Neural progenitor cell (in vitro differentiated cells): Measurements from ENCODE around the gene ASTN2.

Experiments used
- EZH2 ChIP-seq: fragments of 200-600 bp; sonication (generic); IDR thresholded peaks from 2 replicates; pipeline ENCODE4 v1.6.1; 2017; ENCODE audit warnings: antibody characterized with exemption, mild to moderate bottlenecking, moderate library complexity
- EZH2phosphoT487 ChIP-seq: fragments of 200-600 bp; sonication (generic); IDR thresholded peaks from 2 replicates; pipeline ENCODE4 v1.6.1; 2017; ENCODE audit warnings: antibody characterized with exemption
- TF ChIP-seq, protein P1 (sequence below): fragments of 200-600 bp; sonication (generic); IDR thresholded peaks from 2 replicates; pipeline ENCODE4 v1.5.1; 2017; ENCODE audit warnings: antibody characterized with exemption, mild to moderate bottlenecking

DNA sequence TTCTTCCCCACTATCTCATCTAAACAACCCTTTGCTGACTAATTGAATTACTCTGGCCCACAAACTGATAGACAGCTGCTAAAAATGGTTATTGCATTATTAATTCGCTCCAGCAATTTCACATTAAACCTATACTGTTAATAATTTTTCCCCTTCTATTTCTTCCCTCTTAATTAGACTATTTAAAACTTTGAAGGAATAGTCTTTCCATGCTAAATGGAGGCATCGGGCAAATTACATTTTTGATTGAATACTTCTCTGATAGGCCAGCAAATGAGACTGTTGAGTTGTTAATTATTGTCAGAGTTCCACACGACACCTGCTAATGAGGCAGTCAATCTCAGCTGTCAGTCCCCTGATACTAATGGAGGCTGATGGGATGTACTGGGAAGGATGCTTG lies 485.2 kb downstream of the ASTN2 start:
- TF ChIP-seq, protein P1, sequence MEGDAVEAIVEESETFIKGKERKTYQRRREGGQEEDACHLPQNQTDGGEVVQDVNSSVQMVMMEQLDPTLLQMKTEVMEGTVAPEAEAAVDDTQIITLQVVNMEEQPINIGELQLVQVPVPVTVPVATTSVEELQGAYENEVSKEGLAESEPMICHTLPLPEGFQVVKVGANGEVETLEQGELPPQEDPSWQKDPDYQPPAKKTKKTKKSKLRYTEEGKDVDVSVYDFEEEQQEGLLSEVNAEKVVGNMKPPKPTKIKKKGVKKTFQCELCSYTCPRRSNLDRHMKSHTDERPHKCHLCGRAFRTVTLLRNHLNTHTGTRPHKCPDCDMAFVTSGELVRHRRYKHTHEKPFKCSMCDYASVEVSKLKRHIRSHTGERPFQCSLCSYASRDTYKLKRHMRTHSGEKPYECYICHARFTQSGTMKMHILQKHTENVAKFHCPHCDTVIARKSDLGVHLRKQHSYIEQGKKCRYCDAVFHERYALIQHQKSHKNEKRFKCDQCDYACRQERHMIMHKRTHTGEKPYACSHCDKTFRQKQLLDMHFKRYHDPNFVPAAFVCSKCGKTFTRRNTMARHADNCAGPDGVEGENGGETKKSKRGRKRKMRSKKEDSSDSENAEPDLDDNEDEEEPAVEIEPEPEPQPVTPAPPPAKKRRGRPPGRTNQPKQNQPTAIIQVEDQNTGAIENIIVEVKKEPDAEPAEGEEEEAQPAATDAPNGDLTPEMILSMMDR: no peak
- TF ChIP-seq EZH2: no peak
- TF ChIP-seq EZH2phosphoT487: no peak
